T47D (cell line): Measurements from ENCODE around the gene TRAK1.
A peak's percentile ranks its signal among the peaks of the same experiment; 100 is the strongest.

Experiments used
- DNase-seq, 2 experiments: peaks; one replicate each; pipeline versions ENCODE4 v3.0.0 to v3.0.0-alpha.2; 2011 to 2012; ENCODE audit warnings: low read depth in 1 of 2, low spot score in 1 of 2
- JUND ChIP-seq: IDR thresholded peaks from 2 replicates; pipeline ENCODE4 v1.6.1; 2012; ENCODE audit warnings: low read depth
- in situ Hi-C: cut with HindIII; loops from 2 replicates; pipeline ENCODE4 v1.10.0; 2016; ENCODE audit warnings: low sequenced_read_pairs, low pct_unique_long_range_greater_than_20kb

TRAK1 gene

GRCh38 chr3:42220436-42221121 is 129.4 kb downstream of the TRAK1 start:
- DNase-seq = no peak
- in situ Hi-C loops = no loop called here
- TF ChIP-seq JUND = no peak

- TF ChIP-seq JUND = no peak
- in situ Hi-C loops = no loop called here
- DNase-seq = no peak
Observed at GRCh38 chr3:42222942-42223693, 132.0 kb downstream of the TRAK1 start.

DNA sequence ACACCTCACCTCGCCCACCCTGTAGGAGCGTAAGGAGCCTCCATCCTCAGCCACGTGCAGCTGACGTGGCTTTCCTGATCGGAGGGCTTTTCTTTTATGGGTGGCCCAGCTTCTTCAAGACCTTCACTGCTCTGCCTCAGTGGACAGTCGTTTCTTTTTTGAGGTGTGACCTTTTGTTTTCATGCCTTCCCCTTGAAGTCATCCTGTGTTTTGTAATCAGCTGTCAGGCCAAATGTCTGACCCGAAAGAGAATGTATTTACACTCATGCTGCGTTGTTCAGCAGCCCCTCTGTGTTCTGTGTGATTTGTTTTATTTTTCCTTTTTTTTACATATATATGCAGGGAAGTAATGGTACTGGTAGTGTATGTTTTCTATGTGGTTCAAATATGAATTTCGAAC is 133.0 kb downstream of the TRAK1 start:
- DNase-seq = no peak
- in situ Hi-C loops = no loop called here
- TF ChIP-seq JUND = no peak

DNA sequence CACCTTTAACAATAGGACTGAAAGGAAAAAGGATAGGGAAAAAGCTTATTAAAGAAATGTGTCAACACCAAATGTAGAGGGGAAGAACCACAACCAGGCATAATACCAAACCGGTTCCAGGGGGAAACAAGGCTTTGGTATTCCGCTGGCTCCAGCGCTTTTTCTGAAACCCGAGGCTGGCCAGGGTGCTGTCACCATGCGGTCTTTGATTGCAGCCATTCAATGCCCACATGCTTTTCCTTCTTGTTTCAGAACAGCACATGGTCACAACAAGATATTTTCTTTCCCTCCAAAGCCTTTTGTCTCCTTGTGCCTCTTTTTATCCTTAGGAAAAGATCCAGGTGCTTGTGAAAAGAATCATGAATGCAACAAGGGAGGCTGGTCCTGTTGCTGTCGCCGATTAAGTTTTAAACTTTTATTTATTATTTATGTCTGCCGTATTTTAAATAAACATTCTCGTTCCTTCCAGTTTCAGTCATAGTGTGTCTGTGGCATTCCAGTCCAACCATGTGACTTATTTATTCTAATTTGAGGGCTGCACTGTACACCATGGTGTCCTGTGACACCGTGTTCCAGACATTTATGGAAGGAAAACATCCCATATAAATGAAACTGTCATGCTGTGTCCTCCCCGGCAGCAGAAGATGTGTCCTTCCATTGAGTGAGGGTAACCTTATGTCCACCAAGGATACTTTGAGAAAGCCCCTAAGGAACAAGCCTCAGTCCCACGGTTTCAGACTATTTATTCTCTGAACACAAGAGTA is 133.7 kb downstream of the TRAK1 start:
- peak; percentile 46 to 55 for DNase-seq
- in situ Hi-C loops = no loop called here
- TF ChIP-seq JUND = no peak

DNA sequence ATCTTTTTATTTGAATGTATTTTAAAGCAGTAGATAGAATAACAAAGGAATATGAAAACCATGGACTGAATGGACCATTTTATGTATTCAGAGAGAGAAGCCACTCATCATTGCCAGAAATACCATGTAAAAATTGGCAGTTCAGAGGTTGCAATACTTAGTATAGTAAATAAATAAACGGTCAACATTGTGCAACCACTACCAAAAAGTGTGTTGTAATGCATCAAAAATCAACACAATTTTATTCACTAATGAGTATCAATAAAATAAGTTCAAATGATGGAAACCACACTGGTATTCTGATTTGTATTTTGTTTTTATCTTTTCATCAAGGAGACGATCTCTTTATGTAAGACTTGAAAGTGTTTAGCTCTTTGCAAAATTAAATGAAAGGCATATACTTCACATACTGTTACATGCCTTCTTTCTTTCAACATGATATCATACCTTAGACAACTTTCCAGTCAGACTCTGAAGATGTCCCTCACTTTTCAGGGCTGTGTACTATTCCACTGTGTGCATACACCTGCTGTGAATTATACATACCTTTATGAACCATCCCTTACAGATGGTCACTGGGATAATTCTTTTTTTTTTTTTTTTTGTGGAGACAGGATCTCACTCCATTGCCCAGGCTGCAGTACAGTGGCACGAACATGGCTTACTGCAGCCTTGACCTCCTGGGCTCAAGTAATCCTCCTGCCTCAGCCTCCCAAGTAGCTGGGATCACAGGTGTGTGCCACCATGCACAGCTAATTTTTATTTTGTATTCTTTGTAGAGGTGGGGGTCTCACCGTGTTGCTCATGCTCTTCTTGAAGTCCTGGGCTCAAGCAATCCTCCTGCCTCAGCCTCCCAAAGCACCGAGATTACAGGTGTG is 134.6 kb downstream of the TRAK1 start:
- no peak for DNase-seq
- in situ Hi-C loops = no loop called here
- TF ChIP-seq JUND = no peak

- DNase-seq = no peak
- in situ Hi-C loops = no loop called here
- TF ChIP-seq JUND = no peak
Observed at GRCh38 chr3:42226470-42227425, 135.6 kb downstream of the TRAK1 start.

DNA sequence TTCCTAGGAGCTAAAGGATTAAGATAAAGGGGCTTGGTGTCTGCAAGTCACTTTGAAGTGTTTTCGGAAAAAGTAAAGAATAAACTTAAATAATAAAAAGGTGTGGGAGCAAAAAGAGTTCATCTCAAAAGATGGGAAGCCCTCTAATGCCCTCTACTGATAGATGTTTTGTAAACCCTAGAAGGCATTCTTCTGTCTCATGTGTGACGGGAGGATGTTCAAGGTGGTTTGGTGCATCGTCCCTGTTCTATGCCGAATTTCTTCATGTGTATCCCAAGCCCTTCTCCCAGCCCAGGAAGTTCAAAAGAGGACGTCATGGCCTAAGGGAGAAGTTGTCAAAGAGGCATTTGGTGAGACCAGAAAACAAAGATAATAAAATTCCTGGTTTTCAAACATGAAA is 137.6 kb downstream of the TRAK1 start:
- TF ChIP-seq JUND = no peak
- peak in 1 of 2 experiments; percentile 69 for DNase-seq
- in situ Hi-C loops = no loop called here

DNA sequence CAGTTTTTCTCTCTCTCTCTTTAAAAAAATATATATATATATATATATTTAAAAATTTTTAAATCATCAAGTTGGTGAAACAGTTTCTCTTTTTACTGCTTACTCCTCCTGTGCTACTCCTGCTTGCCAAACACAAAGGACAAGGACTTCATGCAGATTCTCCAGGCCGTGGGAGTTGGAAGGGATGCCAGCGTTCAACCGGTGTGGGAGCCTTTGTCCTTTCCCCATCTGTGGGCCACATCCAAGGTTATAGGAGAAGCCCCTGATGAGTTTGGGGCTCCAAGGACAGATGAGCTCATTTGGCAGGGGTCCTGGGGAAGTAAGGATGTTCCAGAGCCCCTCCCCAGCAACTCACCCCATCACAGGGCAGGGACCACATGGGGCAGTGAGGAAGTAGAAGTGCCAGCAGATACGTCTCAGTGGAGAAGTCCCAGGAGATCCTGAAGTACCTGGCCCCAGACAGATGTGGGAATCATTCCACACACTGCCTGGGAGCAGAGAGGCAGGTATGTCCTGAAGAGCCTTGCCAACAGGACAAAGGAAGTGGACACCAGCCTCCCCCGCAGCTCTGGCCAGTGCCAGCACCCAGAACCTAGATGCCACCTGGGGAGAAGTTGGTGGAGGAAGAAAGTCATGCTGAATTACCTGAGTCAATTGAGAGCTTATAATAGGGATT is 138.2 kb downstream of the TRAK1 start:
- in situ Hi-C loops = no loop called here
- TF ChIP-seq JUND = no peak
- DNase-seq = peak in 1 of 2 experiments; percentile 18

DNA sequence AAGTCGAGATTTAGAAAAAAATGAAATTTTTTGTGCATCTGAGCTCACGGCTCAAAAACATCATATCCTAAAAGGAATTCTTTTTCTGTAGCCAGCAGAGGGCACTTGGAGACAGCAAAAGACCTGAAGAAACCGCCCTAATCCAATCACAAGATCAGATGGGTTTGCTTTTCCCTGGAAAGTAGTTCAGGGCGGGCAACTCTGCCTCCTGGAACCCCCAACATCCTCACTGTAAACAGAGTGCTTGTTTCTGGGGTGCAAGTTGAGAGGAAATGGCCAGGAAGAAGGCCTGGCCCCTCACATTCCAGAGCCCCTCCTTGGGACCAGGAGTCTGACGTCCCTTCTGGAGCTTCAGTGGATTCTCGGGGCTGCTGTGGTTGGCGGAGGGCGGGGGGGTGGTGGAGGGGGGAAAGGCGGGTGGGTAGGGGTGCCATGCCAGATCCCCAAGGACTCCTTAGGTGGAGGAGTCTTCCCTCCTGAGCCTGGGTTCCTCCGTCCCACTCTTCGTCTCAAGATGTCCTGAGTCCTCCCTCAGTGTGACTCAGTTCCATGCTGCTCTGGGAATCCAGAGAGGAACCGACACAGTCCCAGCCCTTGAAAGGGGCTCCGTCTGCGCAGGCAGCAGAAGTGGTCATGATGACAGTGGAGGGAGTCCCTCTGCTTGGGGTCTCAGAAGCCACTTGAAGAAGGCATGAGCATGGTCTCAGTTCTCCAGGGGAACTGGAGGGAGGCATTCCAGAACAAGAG is 139.0 kb downstream of the TRAK1 start:
- DNase-seq = peak; percentile 60 to 81
- in situ Hi-C loops = no loop called here
- no peak for TF ChIP-seq JUND

DNA sequence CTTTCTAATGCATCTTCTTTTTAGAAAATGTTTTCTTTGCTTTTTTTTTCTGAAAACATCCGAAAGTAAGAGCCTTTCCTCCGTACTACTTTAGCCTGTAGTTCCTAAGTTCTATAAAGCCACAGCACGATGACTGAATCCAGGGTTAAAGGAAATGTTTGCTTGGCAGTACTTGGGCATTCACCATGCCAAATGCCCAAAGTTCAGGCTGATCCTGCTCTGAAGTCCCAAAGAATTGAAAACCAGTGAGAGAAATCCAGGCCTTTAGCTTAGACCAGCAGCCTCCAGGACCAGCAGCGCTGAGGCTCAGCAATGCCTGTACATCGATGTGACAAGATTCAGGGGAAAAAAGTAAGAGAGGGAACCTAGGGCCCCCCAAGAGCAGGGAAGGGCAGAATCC is 139.7 kb downstream of the TRAK1 start:
- TF ChIP-seq JUND = no peak
- in situ Hi-C loops = no loop called here
- DNase-seq = no peak

- no peak for DNase-seq
- in situ Hi-C loops = no loop called here
- no peak for TF ChIP-seq JUND
Observed at GRCh38 chr3:42235532-42235931, 144.4 kb downstream of the TRAK1 start.
